Hematopoietic multipotent progenitor cell (in vitro differentiated cells): ENCODE measurements around the gene FAM107B. TPM values are rescaled to one million over a fixed set of nuclear protein-coding genes. Genes with fewer than 3 reads are reported as not detected.
"Not testable (repeated sequence)": the region's sequence is repeated elsewhere in the genome, so short reads cannot be mapped to it uniquely, and the experiment has no call there.

ENCODE experiments used
- DNase-seq, 3 donors: peaks; one replicate each; pipeline ENCODE4 v3.0.0-alpha.2; 2011 to 2015; ENCODE audit warnings: low read depth in 2 of 3, low spot score in 2 of 3
- total RNA-seq: library from RNA; depleted of rRNA; stranded (reverse); fragments of >200 nt; gene quantifications from one replicate; pipeline ENCODE4 v1.2.3, GENCODE V29; 2012

Gene FAM107B
- total RNA-seq, 1 donor, result 2.7 TPM

DNA sequence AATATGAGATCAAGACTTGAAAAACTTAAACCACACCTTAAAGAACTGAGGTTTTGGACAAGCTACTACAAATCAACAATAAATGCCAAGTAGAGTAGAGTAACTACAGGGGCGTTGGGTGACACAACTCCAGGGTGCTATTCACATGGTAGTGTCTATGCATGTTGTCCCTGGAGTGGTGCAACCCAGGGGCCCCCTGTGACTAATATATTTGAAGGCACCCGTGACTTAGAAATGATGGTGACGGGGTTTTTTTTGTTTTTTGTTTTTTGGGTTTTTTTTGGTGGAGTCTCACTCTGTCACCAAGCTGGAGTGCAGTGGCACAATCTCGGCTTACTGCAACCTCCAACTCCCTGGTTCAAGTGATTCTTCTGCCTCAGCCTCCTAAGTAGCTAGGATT is 106.9 kb downstream of the FAM107B start:
- no peak for DNase-seq

DNA sequence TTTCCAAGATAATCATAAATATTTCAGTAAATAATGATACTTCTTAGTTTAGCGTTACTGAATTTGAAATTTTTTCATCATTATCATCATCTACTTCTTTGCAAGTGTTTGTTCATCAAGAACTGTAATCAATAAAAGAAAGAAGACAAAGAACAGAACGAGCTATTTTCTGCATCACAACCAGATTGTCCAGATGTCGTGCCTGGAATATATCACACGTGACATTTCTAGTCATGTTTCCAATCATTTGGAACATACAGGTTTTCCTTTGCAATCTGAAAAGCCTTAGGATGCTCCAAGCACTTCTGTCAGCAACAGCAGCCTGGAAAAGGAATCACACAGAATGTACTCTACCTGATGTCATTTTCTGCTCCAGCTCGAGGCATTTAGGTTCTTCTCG is 107.4 kb downstream of the FAM107B start:
- DNase-seq, result no peak

DNA sequence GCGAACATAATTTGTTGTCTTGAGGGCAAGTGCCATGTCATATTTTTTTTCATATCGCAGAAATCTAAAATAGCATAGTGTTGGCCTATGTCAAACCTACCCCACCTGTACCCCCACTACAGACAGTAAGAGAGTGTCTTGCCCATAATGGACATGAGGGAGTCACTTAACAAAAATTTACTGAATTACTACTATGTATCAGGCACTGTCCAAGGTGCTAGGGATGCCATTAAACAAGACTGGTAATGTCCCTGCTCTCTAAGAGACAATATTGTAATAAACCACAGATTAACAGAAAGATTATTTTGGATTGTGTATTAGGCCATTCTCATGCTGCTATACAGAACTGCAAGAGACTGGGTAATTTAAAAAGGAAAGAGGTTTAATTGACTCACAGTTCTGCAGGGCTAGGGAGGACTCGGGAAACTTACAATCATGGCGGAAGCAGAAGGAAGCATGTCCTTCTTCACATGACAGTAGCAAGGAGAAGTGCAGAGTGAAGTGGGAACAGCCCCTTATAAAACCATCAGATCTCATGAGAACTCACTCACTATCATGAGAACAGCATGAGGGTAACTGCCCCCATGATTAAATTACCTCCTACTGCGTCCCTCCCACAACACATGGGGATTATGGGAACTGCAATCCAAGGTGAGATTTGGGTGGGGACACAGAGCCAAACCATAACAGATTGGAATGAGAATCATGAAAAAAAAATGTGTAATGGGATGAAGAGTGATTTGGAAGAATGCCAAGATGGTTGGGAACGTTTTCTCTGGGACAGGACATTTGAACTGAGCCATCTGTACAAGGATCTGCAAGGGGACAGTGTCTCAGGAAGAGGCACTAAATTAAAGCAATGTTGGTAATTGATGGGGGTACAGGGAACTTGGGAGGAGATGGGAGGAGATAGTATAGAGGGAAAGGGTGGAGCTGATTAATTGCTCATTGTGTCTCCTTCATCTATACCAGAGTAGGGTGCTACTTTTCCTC is 108.5 kb downstream of the FAM107B start:
- DNase-seq, result no peak

DNA sequence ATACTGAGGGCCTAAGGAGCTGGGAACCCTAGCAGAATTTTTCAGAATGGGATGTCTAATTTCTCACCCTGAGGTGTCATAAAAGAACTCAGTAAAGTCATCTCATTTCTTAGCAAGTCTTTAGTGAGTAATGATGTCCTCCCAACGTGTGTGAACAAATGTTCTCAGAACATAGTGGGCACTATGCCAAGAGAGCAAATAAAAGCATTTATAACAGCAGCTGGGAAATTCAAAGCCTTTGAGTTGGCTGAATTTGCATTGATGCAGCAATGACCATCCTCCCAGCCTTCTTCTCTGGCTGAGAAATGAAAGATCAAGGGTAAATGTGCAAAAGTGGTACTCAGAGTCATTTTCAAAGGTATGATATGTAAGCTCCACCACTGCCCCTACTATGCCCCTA is 109.4 kb downstream of the FAM107B start:
- DNase-seq, result no peak

DNA sequence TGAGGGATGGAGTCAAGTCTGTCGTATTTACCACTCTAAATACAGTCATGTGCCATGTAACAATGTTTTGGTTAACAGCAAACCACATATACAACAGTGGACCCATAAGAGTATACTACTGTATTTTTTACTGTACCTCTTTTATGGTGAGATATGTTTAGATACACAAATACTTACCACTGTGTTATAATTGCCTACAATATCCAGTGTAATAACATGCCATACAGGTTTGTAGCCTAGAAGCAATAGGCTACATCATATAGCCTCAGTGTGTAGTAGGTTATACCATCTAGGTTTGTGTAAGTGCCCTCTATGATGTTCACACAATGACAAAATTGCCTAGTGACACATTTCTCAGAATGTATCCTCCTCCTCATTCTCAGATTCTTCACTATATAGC is 110.4 kb downstream of the FAM107B start:
- no peak for DNase-seq

DNA sequence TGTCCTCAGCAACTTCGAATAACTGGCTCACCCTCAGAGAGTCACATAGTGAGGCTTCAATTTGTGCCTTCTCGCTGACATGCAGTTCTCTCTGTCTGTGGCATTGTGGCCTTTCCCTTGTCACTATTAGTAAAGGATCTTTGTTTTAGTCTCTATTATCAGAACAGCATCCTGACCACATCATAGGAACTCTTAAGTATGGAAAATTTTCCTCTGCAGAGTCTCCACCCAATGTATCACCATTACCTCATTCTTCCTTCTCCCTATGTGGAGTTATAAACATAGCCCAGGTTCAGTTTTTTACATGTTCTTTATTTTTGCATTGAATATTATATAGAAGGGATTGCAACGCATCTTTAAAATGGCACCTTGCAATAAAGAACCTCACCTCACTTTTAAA is 112.9 kb downstream of the FAM107B start:
- DNase-seq, result no peak

DNA sequence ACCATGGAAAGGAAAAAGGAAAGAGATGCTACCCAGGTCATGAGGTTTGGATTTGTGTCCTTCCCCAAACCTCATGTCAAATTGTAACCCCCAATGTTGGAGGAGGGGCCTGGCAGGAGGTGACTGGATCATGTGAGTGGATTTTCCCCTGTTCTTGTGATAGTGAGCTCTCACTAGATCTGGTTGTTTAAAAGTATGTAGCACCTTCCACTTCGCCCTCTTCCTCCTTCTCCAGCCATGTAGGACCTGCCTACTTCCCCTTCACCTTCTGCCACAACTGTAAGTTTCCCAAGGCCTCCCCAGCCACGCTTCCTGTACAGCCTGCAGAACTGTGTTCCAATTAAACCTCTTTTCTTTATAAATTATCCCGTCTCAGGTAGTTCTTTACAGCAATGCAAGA is 113.9 kb downstream of the FAM107B start:
- no peak for DNase-seq

DNA sequence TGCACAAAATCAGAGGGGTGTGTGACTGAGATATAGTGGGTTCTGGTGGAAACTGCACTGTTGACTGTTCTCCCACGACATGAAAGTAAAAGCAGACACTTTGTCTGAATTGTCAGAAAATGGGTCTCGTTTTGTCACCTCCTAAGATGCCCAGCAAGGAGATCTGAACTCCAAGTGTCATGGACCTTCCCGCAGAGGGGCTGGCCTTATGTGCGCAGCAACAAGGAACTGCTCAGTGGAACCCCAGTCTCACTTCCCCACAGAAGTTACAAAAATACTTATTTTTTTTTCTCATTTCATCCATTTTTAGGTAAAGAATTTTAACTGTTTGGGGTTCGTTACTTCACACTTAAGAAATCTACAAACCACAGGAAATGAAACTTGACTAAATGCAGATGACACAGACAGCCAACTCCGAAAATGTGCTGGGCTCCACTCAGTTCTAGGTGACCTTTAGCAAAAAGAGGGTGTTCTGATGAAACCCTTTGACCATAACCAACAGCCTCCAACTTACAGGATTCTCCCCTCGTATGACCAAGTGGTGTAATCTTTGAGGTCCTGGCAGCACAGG is 115.0 kb downstream of the FAM107B start:
- peak in 1 of 3 donors; percentile 13 for DNase-seq

DNA sequence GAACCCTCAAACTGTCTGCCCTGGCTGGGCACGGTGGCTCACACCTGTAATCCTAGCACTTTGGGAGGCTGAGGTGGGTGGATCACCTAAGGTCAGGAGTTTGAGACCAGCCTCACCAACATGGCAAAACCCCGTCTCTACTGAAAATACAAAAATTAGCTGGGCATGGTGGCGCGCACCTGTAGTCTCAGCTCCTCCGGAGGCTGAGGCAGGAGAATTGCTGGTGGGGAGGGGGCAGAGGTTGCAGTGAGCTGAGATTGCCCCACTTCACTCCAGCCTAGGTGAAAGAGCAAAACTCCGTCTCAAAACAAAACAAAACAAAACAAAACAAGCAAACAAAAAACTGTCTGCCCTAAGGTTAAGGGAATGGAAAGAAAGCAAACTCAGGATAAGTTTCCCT is 115.6 kb downstream of the FAM107B start:
- not testable (repeated sequence) for DNase-seq

DNA sequence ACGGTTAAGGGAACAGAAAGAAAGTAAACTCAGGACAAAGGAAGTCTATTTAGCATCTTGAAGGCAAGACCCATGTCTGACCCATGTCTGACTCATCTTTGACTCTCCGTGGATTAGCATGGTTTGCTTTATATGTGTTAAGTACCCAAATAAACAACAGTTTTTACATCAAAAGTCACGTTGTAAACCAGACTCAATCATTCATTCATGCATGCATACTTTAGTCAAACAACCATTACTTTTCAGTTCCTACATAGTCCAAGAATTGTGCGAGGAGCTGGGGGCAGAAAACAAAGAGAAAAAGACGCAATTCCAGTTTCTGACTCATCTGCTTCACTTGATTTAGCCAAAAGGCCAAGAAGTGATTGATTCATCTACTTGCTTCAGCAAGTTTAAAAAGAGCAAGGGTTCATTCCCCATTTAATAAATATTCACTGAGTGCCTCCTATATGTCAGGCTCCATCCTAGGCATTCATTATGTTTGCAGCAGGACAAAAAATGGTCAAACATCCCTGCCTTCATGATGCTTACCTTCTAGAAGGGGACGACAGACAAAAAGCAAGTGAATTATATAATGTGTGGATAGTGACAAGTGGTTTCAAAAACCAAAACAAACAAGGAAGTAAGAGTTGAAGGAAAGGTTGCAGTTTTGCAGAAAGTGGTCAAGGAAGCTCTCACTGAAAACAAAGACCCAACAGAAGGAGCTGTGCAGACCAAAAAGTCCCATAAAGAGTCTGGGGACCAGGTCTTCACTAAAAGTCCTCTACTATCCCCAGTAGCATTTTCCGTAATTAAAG is 116.2 kb downstream of the FAM107B start:
- DNase-seq, result no peak

DNA sequence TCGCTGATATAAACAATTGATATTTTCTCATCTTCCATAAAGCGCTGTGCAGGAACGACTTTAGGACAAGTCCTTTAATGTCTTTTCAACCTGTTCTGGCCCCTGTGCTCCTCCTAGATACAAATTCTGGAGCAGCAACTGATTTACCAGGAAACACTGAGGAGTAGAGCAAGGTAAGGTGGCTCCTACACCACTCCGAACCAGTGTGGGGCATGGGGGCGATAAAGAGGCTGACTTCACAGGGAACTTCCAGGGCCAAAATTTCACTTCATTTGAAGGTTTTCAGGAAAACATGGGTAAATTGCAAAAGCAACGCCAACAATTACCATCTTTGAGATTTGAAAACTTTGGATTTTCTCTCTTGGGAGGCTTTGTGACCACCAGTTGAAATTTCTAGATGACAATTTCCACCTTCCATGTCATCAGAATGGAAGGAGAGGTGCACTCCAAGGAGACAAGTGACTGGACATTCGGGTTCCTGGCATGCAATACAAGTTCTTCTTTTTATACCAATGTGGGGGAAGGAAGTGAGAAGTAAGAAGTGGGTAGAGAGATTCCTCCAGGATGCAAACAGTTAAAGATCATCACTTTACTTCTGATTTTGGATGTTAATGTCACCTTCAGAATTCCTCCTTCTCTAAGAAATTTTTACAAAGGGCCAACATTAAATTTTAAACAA is 118.5 kb downstream of the FAM107B start:
- no peak for DNase-seq

DNA sequence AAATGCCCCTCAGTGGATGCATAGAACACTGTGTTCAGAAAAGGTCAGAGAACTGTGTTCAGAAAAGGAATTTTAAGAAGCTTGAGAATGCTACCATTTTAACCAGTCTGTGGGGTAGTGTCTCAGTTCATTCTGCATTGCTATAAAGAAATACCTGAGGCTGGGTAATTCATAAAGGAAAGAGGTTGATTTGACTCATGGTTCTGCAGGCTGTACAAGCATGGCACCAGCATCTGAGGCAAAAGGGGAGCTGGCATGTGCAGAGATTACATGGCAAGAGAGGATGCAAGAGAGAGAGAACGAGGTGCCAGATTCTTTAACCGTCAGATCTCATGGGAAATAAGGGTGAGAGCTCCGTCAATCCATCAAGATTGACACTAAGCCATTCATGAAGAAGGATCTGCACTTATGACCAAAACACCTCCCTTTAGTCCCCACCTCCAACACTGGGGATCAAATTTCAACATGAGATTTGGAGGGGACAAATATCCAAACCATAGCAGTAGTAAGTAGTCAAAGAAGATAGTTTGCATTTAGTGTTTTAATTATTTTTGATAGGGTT is 119.8 kb downstream of the FAM107B start:
- DNase-seq, result no peak

DNA sequence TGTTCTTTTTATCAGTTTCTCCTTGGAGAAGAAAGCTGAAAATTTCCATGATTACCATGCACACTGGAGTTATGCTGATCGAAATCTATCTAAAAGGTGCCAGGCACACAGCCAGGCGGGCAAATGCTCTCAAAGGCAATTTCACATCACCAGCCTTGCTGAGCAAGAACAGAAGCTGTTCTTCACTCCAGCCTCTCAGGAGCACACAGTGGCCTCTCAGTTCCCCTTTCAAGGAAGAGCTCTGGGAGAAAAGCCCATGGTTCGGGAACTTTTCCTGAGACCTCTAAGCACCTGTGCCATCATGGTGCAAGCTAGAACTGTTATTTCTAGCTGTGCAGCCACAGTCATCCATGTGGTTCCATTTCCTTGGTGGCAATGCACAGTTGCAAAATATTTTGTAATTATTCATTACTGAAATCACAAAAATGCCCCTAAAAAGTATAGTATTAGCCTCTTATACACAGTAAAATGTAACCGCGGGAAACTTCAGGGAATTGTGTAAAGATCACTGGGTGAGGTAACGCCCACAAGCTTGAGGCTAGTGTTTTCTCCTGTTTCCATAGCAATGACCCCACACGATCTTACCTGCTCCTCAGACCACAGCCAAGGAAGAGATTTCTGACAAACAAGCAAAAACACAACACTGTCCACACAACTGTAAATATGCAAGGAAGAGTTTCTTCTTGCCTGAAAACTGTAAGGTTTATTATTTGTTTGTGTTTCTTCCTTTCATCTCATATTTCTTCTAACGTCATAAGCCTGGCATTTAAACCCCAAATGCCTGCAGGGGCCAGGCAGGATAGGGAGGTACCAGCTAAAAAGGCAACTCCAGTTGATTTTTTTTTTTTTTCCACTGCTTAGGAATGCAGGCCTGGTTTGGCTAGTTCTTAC is 121.2 kb downstream of the FAM107B start:
- DNase-seq, result no peak

DNA sequence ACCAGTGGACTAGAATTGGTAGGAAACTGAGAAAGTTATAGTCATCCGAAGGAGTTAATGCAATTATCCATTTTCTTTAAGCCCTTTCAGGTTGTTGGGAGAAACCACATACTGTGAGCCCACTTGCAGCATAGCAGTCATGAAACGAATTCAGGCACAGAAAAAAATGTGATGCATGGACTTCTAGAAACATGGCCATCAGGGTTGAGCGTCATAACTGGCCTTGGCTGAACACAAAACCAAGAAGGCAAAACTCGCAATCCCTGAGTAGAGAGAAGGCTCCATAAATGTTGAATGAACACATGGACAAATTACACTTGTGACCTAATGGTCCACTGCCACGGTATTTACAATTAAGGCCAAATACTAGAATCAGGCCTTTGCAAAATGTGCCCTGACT is 121.9 kb downstream of the FAM107B start:
- DNase-seq, result no peak

DNA sequence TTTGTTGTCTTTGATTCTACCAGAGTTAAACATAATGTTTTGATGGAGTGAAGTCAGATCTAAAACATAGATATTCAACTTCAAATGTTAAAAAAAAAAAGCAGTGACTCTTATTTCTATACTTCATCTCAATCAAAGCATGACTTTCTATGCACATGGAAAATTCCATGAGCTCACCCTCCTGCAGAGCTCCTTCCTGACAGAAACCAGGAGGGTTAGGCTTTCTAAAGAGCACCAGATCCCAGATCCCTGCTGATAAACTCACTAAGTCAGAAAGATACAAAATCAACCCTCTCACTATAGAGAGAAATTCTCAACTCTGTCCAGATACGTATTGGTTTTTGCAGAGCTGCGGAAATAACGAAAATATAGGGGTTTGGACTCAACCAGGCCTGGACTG is 122.6 kb downstream of the FAM107B start:
- DNase-seq, result no peak

DNA sequence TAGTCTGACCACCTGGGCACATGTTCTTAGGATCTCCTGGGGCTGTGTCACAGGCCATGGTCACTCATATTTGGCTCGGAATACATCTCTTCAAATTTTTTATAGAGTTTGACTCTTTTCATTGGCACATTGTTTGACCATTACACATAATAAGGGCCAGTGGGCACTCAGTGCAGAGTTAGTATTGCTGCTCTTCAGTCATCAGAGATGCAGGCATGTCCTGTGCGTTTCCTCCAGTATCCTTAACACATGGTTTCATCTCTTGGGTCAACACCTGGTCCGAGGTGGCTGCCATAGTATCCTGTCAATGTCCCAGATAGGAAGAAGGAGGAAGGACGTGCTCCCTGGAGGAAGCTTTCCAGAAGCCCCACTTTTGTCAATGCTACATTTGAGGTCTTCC is 125.0 kb downstream of the FAM107B start:
- no peak for DNase-seq

DNA sequence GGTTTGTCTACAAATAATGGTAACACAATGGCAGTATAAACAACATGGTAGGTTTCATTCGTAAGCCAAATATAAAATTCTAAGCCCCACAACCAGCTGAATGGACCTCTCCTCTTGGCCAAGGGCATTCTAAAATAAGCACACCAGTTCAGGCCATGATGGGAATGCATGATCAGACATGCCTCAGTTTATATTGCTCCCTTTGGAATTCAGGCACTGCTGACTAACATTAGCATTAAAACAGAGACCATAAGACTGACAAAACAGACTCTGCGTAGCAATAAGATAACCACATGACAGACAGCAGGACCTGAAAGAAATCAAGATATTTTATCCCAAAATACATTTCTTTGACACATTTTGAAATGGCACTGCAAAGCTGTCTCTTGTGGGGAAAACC is 125.8 kb downstream of the FAM107B start:
- DNase-seq, result no peak

DNA sequence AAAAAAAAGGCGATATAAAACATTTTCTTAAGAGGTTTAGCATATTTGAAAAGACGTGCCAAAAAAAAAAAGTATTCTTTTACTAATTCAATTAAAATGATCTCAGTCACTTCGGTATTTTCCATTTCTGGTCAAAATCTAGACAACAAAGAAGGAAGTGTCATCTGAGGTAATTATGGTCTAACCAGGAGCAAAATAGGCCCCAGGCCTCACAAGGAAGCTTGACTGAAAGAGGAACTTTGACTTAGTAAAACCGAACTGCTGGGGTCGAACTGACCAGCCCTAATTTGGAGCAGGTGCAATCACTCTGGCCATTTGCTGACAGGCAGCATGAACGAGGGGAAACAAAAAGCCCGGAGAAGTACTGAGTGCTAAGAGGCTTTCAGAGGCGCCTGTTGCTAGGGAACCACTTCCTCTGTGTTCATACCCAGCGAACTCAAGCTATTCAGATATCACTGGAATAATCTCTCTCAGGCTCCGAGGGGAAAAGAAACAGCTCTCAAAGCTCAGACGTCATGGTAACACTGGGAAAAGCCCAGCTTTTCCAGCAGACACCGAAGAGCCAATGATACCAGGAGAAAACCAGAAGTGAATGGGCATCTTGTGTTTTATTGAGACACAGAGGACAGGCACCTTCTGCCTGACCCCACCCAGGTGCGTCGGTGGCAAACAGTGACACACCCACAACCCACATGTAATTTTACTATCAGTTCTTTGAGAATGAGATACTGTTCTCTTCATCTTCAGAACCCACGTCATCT is 126.5 kb downstream of the FAM107B start:
- peak; percentile 59 to 79 (median 74) for DNase-seq
